BE2C (cell line): ENCODE results near the gene CCDC137.

ENCODE experiments used
- DNase-seq: peaks from one replicate; pipeline ENCODE4 v3.0.0-alpha.2; 2020
- H3K27me3 ChIP-seq: fragments of 250-450 bp; sonication (Bioruptor Pico); 2 replicates; pipeline ENCODE4 v1.5.1; 2020; ENCODE audit warnings: mild to moderate bottlenecking
- H3K36me3 ChIP-seq: fragments of 250-450 bp; sonication (Bioruptor Pico); 2 replicates; pipeline ENCODE4 v1.5.1; 2020; ENCODE audit warnings: mild to moderate bottlenecking
- H3K4me1 ChIP-seq: fragments of 250-450 bp; sonication (Bioruptor Pico); 2 replicates; pipeline ENCODE4 v1.5.1; 2020
- H3K4me3 ChIP-seq: 2 replicates; pipeline ENCODE4 v1.5.1; 2011; ENCODE audit warnings: low read depth, low read length
- H3K9me3 ChIP-seq: fragments of 250-450 bp; sonication (Bioruptor Pico); 2 replicates; pipeline ENCODE4 v1.5.1; 2020
- TF ChIP-seq, protein P1 (sequence below): IDR thresholded peaks from 2 replicates; pipeline ENCODE4 v1.5.1; 2012; ENCODE audit warnings: mild to moderate bottlenecking, low read depth, low read length

The CCDC137 gene

DNA sequence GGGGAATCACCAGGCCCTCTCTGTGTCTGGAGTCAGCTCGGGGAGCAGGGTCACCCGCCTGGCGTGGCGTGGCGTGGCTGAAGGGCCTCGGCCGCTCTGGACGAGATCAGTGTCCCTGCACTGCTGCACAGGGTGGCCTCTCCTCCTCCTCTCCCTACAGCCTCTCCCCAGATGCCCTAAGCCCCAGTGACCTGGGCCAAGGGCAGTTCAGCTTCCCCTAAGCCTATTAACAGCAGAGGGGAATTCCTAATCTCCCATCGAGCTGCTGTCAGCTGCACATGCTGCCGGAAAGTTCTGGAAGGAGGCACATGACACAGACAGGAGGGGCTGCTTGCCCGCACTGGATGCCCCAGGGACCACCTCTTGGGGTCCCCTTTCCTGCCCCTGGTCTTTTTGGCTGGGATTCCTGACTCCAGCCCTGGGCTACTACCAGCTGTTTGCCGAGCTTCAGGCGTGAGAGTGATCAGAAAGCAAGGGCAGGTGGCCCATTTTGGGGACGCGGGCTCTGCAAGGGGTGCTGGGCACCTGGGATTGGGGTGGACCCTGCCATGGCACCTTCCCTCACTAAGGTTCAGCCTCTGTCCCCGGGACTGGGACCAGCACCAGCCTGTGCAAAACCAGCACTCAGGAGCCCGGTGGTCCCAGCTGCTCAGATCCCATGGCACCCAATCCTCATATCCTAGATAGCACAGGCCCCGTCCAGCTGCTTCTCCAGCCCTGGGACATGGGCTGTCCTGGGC lies 11.0 kb upstream of the CCDC137 start:
- TF ChIP-seq, protein P1, sequence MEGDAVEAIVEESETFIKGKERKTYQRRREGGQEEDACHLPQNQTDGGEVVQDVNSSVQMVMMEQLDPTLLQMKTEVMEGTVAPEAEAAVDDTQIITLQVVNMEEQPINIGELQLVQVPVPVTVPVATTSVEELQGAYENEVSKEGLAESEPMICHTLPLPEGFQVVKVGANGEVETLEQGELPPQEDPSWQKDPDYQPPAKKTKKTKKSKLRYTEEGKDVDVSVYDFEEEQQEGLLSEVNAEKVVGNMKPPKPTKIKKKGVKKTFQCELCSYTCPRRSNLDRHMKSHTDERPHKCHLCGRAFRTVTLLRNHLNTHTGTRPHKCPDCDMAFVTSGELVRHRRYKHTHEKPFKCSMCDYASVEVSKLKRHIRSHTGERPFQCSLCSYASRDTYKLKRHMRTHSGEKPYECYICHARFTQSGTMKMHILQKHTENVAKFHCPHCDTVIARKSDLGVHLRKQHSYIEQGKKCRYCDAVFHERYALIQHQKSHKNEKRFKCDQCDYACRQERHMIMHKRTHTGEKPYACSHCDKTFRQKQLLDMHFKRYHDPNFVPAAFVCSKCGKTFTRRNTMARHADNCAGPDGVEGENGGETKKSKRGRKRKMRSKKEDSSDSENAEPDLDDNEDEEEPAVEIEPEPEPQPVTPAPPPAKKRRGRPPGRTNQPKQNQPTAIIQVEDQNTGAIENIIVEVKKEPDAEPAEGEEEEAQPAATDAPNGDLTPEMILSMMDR, result no peak
- Histone ChIP-seq H3K27me3 (no peaks in the 10 kb centered on the region), H3K4me1 (peaks cover 6% of the 10 kb centered on the region; the same call in 1 of the 2 replicates), H3K9me3 (no peaks in the 10 kb centered on the region), H3K36me3 (no peaks in the 10 kb centered on the region), H3K4me3 (no peak overlapping the region)
- DNase-seq, result no peak

DNA sequence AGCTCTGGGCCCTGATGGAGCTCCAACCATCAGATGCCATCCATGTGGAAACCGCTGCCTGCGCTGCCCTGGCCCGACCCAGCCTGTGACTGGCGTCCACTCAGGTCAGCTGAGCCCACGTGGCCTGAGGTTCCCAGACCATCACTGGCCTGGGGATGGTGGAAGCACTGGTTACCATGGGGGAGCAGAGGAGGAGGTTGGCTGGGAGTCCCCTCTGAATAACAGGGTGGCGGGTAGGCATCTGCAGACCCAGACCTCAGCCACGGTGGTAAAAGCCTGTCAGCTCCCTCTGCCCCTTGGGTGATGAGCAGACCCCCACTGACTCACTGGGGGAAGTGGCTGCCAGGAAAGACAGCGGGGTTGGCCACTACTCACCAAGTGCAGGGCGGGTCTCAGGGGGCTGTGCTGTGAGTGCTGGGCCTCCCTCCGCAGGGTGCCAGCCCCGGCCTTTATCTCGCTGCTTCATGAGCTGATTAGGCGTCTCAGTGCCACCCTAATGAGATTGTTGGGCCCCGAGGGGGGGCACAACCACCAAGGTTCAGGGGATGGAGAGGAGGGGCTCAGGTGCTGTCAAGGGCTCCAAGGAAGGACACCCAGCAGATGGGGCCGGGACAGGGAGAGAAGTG lies 10.3 kb upstream of the CCDC137 start, which contains the start of gene PDE6G:
PDE6G (minus strand) TSS at position 425 of the 626 bp plus-strand sequence. CDS start 3,237 bp downstream, outside the sequence.
- H3K4me3 ChIP-seq, result no peak within 1 kb of the TSS
- DNase-seq, result no peak
- no peaks in the 10 kb centered on the region for H3K27me3 ChIP-seq
- H3K36me3 ChIP-seq, result no peaks in the 10 kb centered on the region
- H3K9me3 ChIP-seq, result no peaks in the 10 kb centered on the region
- TF ChIP-seq, protein P1, result no peak
- peaks cover 6% of the 10 kb centered on the region; the same call in 1 of the 2 replicates for H3K4me1 ChIP-seq

DNA sequence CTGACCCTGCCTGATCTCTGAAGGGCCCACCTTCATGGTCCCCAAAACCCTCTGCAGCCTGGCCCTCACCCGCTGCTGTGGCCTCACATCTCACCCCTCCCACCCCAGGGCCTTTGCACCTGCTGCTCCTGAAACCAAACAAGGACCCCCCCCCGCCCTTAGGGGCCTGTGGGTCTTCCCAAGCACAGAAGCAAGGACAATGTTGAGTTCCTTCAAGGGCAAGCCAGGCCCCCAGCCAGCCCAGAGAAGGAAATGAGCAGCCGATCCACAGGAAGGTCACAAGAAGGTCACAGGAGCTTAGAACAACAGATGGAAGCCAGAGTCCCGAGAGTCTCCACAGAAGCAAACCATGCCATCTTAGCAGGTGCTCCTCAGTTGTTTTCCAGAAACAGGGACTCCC lies 9.7 kb upstream of the CCDC137 start:
- DNase-seq, result no peak
- no peak overlapping the region for H3K4me3 ChIP-seq
- no peaks in the 10 kb centered on the region for H3K27me3 ChIP-seq
- no peaks in the 10 kb centered on the region for H3K9me3 ChIP-seq
- H3K36me3 ChIP-seq, result no peaks in the 10 kb centered on the region
- H3K4me1 ChIP-seq, result peaks cover 2% of the 10 kb centered on the region; the same call in 1 of the 2 replicates
- TF ChIP-seq, protein P1, result no peak

DNA sequence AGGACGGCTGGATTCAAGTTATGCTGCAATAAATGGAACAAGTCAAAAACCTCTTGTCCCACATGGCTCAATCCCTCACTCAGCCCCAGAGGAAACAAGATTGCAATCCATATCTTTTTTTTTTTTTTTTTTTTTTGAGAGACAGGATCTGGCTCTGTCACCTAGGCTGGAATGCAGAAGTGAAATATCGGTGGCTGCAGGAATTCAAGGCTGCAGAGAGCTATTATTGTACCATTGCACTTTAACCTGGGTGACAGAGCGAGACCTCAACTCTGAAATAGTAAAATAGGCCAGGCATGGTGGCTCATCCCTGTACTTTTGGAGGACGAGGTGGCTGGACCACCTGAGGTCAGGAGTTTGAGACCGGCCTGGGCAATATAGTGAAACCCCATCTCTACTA lies 7.5 kb upstream of the CCDC137 start:
- TF ChIP-seq, protein P1, result no peak

DNA sequence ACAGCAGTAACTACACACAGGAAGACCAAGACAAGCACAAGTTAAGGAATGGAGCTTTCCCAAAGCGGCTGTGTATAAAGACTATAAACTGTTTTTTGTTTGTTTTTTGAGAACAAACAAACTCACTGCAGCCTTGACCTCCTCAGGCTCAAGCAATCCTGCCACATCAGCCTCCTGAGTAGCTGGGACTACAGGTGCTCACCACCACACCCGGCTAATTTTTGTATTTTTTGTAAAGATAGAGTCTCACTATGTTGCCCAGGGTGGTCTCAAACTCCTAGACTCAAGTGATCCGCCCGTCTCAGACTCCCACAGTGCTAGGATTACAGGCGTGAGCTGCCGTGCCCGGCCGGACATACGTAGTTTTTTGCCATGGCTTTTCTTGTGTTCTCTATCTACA lies 6.1 kb upstream of the CCDC137 start:
- H3K36me3 ChIP-seq, result peaks cover 9% of the 10 kb centered on the region
- H3K9me3 ChIP-seq, result no peaks in the 10 kb centered on the region
- DNase-seq, result no peak
- TF ChIP-seq, protein P1, result no peak
- H3K4me3 ChIP-seq, result no peak overlapping the region
- no peaks in the 10 kb centered on the region for H3K27me3 ChIP-seq
- no peaks in the 10 kb centered on the region for H3K4me1 ChIP-seq

More for the DNA sequence above, 7.5 kb upstream of the CCDC137 start:
- Histone ChIP-seq H3K27me3 (no peaks in the 10 kb centered on the region), H3K4me1 (no peaks in the 10 kb centered on the region), H3K36me3 (no peaks in the 10 kb centered on the region), H3K4me3 (no peak overlapping the region), H3K9me3 (no peaks in the 10 kb centered on the region)
- DNase-seq, result no peak

DNA sequence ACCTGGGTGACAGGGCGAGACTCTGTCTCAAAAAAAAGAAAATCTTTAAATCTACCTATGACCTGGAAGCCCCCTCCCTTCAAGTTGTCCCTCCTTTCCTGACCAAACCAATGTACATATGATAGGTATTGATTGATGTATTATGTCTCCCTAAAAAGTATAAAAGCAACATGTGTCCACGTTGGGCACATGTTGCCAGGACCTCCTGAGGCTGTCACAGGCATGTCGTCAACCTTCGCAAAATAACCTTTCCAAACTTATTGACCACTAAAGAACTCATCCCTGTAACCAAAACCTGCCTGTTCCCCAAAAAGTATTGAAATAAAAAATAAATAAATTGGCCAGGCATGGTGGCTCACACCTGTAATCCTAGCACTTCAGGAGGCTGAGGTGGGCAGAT lies 4.5 kb upstream of the CCDC137 start:
- TF ChIP-seq, protein P1, result no peak
- no peaks in the 10 kb centered on the region for H3K9me3 ChIP-seq
- H3K4me3 ChIP-seq, result no peak overlapping the region
- no peaks in the 10 kb centered on the region for H3K4me1 ChIP-seq
- DNase-seq, result no peak
- H3K36me3 ChIP-seq, result peaks cover 10% of the 10 kb centered on the region
- no peaks in the 10 kb centered on the region for H3K27me3 ChIP-seq
